SK-N-SH treated with all-trans-retinoic acid at 6 μM for 48 hours (cell line): ENCODE measurements around the gene SLFN12.
"Not testable (repeated sequence)": the region's sequence is repeated elsewhere in the genome, so short reads cannot be mapped to it uniquely, and the experiment has no call there.

Experiments
- ATAC-seq: fragments of 200-7000 bp; cut with Tn5 transposase; 3 replicates; pipeline ENCODE4 v1.9.1; 2020; ENCODE audit warnings: mild to moderate bottlenecking, moderate library complexity
- ARNTL ChIP-seq: fragments of 450-650 bp; formaldehyde crosslinking; IDR thresholded peaks from 2 replicates; pipeline ENCODE4 v1.5.0; 2020; ENCODE audit warnings: low read depth, mild to moderate bottlenecking, moderate library complexity, borderline replicate concordance
- BACH2 ChIP-seq: fragments of 250-450 bp; sonication (Bioruptor Pico); IDR thresholded peaks from 2 replicates; pipeline ENCODE4 v1.9.0; 2021; ENCODE audit warnings: mild to moderate bottlenecking, borderline replicate concordance
- CREB5 ChIP-seq: fragments of 250-450 bp; sonication (Bioruptor Pico); IDR thresholded peaks from 2 replicates; pipeline ENCODE4 v1.5.1; 2020; ENCODE audit warnings: low read depth, mild to moderate bottlenecking, moderate library complexity
- CSDC2 ChIP-seq: fragments of 250-450 bp; sonication (Bioruptor Pico); IDR thresholded peaks from 2 replicates; pipeline ENCODE4 v1.5.0; 2020; ENCODE audit warnings: mild to moderate bottlenecking, moderate library complexity
- CSRNP3 ChIP-seq: fragments of 250-450 bp; sonication (Bioruptor Pico); IDR thresholded peaks from 2 replicates; pipeline ENCODE4 v1.5.1; 2021; ENCODE audit warnings: mild to moderate bottlenecking, moderate library complexity
- ESRRG ChIP-seq: fragments of 250-450 bp; sonication (Bioruptor Pico); IDR thresholded peaks from 2 replicates; pipeline ENCODE4 v1.6.1; 2021; ENCODE audit warnings: mild to moderate bottlenecking
- GLIS3 ChIP-seq: fragments of 250-450 bp; sonication (Bioruptor Pico); IDR thresholded peaks from 2 replicates; pipeline ENCODE4 v1.5.0; 2020; ENCODE audit warnings: mild to moderate bottlenecking, moderate library complexity
- ISL1 ChIP-seq: fragments of 250-450 bp; sonication (Bioruptor Pico); IDR thresholded peaks from 2 replicates; pipeline ENCODE4 v2.1.2; 2022; ENCODE audit warnings: mild to moderate bottlenecking, moderate library complexity
- PATZ1 ChIP-seq: fragments of 250-450 bp; sonication (Bioruptor Pico); IDR thresholded peaks from 2 replicates; pipeline ENCODE4 v1.8.0; 2020; ENCODE audit warnings: mild to moderate bottlenecking, moderate library complexity, borderline replicate concordance
- PPARA ChIP-seq: fragments of 250-450 bp; sonication (Bioruptor Pico); IDR thresholded peaks from 2 replicates; pipeline ENCODE4 v1.5.0; 2020; ENCODE audit warnings: mild to moderate bottlenecking, borderline replicate concordance
- RARB ChIP-seq: fragments of 250-450 bp; sonication (Bioruptor Pico); IDR thresholded peaks from 2 replicates; pipeline ENCODE4 v1.8.0; 2021; ENCODE audit warnings: mild to moderate bottlenecking, moderate library complexity
- SNAI2 ChIP-seq: fragments of 250-450 bp; sonication (Bioruptor Pico); IDR thresholded peaks from 2 replicates; pipeline ENCODE4 v1.5.0; 2020; ENCODE audit warnings: mild to moderate bottlenecking, moderate library complexity
- TCF4 ChIP-seq: fragments of 250-450 bp; sonication (Bioruptor Pico); IDR thresholded peaks from 2 replicates; pipeline ENCODE4 v1.8.0; 2021; ENCODE audit warnings: mild to moderate bottlenecking, moderate library complexity, borderline replicate concordance
- TOX ChIP-seq: fragments of 250-450 bp; sonication (Bioruptor Pico); IDR thresholded peaks from 2 replicates; pipeline ENCODE4 v1.8.0; 2021; ENCODE audit warnings: mild to moderate bottlenecking, moderate library complexity, borderline replicate concordance
- TSHZ2 ChIP-seq: fragments of 250-450 bp; sonication (Bioruptor Pico); IDR thresholded peaks from 2 replicates; pipeline ENCODE4 v1.5.0; 2020; ENCODE audit warnings: mild to moderate bottlenecking, moderate library complexity
- ZFP3 ChIP-seq: fragments of 250-450 bp; sonication (Bioruptor Pico); IDR thresholded peaks from 2 replicates; pipeline ENCODE4 v1.5.0; 2020; ENCODE audit warnings: mild to moderate bottlenecking, moderate library complexity
- ZFP30 ChIP-seq: fragments of 450-650 bp; formaldehyde crosslinking; IDR thresholded peaks from 2 replicates; pipeline ENCODE4 v1.5.0; 2022; ENCODE audit warnings: mild to moderate bottlenecking, moderate library complexity
- ZNF565 ChIP-seq: fragments of 450-650 bp; formaldehyde crosslinking; conservative IDR thresholded peaks from 2 replicates; pipeline ENCODE4 v1.5.0; 2020; ENCODE audit warnings: low read depth, mild to moderate bottlenecking, moderate library complexity
- ZNF70 ChIP-seq: fragments of 450-650 bp; formaldehyde crosslinking; IDR thresholded peaks from 2 replicates; pipeline ENCODE4 v1.5.0; 2020; ENCODE audit warnings: mild to moderate bottlenecking, moderate library complexity
- ZNF8 ChIP-seq: fragments of 450-650 bp; formaldehyde crosslinking; IDR thresholded peaks from 2 replicates; pipeline ENCODE4 v1.5.0; 2020; ENCODE audit warnings: mild to moderate bottlenecking, moderate library complexity

SLFN12 gene

GRCh38 chr17:35428229-35428628, 4.1 kb downstream of the SLFN12 start (continued):
- no peak for TF ChIP-seq ZNF8 (CRISPR knock-in tag)
- no peak for TF ChIP-seq ZNF70 (CRISPR knock-in tag)

- no peak for TF ChIP-seq RARB (CRISPR knock-in tag)
- TF ChIP-seq CSDC2 (CRISPR knock-in tag) = no peak
- TF ChIP-seq CREB5 (CRISPR knock-in tag) = no peak
- no peak for TF ChIP-seq ESRRG (CRISPR knock-in tag)
- TF ChIP-seq GLIS3 (CRISPR knock-in tag) = no peak
- no peak for TF ChIP-seq ZNF8 (CRISPR knock-in tag)
- ATAC-seq = no peak; the same call in 2 of the 3 replicates
Measured at GRCh38 chr17:35423761-35424160, 8.5 kb downstream of the SLFN12 start.

- ATAC-seq = not testable (repeated sequence)
Measured at GRCh38 chr17:35421069-35421468, 11.2 kb downstream of the SLFN12 start.

- no peak for ATAC-seq
- TF ChIP-seq TOX (CRISPR knock-in tag) = no peak
- no peak for TF ChIP-seq CSDC2 (CRISPR knock-in tag)
- no peak for TF ChIP-seq PPARA (CRISPR knock-in tag)
- TF ChIP-seq ISL1 (CRISPR knock-in tag) = no peak
- TF ChIP-seq CSRNP3 (CRISPR knock-in tag) = no peak
- no peak for TF ChIP-seq RARB (CRISPR knock-in tag)
- no peak for TF ChIP-seq BACH2 (CRISPR knock-in tag)
- TF ChIP-seq CREB5 (CRISPR knock-in tag) = no peak
- no peak for TF ChIP-seq ESRRG (CRISPR knock-in tag)
- TF ChIP-seq GLIS3 (CRISPR knock-in tag) = no peak
- TF ChIP-seq ZFP3 (CRISPR knock-in tag) = no peak
- no peak for TF ChIP-seq SNAI2 (CRISPR knock-in tag)
- TF ChIP-seq ARNTL (CRISPR knock-in tag) = no peak
- TF ChIP-seq ZNF8 (CRISPR knock-in tag) = no peak
- TF ChIP-seq ZNF565 = no peak
- no peak for TF ChIP-seq TSHZ2 (CRISPR knock-in tag)
- TF ChIP-seq PATZ1 = no peak
- TF ChIP-seq ZFP30 = no peak
- no peak for TF ChIP-seq TCF4 (CRISPR knock-in tag)
Measured at GRCh38 chr17:35416659-35417058, 15.6 kb downstream of the SLFN12 start.

GRCh38 chr17:35414707-35415106, 17.6 kb downstream of the SLFN12 start:
- ATAC-seq = not testable (repeated sequence)
